HFFc6 (cell line): Measurements from ENCODE around the gene BRWD1. TPM values are rescaled to one million over a fixed set of nuclear protein-coding genes. Genes with fewer than 3 reads are reported as not detected.
"Not testable (repeated sequence)": the region's sequence is repeated elsewhere in the genome, so short reads cannot be mapped to it uniquely, and the experiment has no call there.

Experiments used
- DNase-seq: peaks from one replicate; pipeline ENCODE4 v3.0.0-alpha.2; 2018
- H3K27ac Mint-ChIP-seq: 2 replicates; pipeline ENCODE4 v1.8.0; 2020; ENCODE audit warnings: mild to moderate bottlenecking, mixed read lengths
- H3K27me3 Mint-ChIP-seq: 2 replicates; pipeline ENCODE4 v1.8.0; 2021; ENCODE audit warnings: mild to moderate bottlenecking, moderate library complexity, mixed read lengths; ENCODE audit not compliant: insufficient read depth
- H3K36me3 Mint-ChIP-seq: 2 replicates; pipeline ENCODE4 v1.8.0; 2021; ENCODE audit warnings: low read depth, mixed read lengths
- H3K4me1 Mint-ChIP-seq: 2 replicates; pipeline ENCODE4 v1.8.0; 2020; ENCODE audit warnings: low read depth, mixed read lengths
- H3K4me3 Mint-ChIP-seq: 2 replicates; pipeline ENCODE4 v1.8.0; 2020; ENCODE audit warnings: mild to moderate bottlenecking, moderate library complexity, mixed read lengths
- H3K9me3 Mint-ChIP-seq: 2 replicates; pipeline ENCODE4 v1.8.0; 2020; ENCODE audit warnings: mild to moderate bottlenecking, mixed read lengths
- total RNA-seq, 6 experiments: library from RNA; stranded (reverse); fragmentation: NEBNext Ultra II Directional; extraction: Animal tissue kit (Norgen Biotek cat#: 25700); gene quantifications; 2 replicates in 1 of 6; 3 replicates in 5 of 6; pipeline ENCODE4 v1.2.3, GENCODE V29; 2021
- TF ChIP-seq, protein P1 (sequence below): fragments of 200-600 bp; sonication (generic); IDR thresholded peaks from 2 replicates; pipeline ENCODE4 v1.5.0; 2021; ENCODE audit warnings: antibody characterized with exemption, mild to moderate bottlenecking

The BRWD1 gene
- total RNA-seq, 6 experiments from 2014 or later, result 15.0 to 17.7 (median 15.9) TPM

DNA sequence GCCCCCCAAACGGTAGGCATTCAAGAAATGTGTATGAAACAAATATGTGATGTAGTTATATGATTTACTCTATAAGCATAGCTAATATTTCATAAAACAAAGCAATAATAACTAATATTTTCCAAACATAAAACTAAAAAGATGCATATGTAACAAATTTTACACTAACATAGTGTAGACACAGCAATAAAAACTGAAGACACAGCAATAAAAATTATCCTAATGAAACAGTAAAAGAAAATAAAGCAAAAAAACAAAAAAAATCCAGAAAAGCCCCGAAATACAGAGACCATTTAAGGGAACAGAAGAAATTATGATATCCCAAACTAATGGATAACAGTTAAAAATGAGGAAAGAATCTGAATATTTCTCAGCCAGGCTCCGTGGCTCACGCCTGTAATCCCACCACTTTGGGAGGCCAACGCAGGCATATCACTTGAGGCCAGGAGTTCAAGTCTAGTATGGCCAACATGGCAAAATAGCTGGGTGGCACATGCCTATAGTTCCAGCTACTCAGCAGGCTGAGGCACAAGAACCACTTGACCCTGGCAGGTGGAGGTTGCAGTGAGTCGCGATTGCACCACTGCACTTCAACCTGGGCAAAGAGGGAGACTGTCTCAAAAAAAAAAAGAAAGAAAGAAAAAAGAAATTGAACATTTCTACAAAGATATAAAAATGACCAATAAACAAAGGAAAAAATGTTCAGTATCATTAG is 92.0 kb downstream of the BRWD1 start:
- no peak for DNase-seq
- H3K27me3 Mint-ChIP-seq, result peaks cover 2% of the 10 kb centered on the region; the same call in 1 of the 2 replicates
- H3K4me3 Mint-ChIP-seq, result no peak overlapping the region
- no peaks in the 10 kb centered on the region for H3K9me3 Mint-ChIP-seq
- TF ChIP-seq, protein P1, sequence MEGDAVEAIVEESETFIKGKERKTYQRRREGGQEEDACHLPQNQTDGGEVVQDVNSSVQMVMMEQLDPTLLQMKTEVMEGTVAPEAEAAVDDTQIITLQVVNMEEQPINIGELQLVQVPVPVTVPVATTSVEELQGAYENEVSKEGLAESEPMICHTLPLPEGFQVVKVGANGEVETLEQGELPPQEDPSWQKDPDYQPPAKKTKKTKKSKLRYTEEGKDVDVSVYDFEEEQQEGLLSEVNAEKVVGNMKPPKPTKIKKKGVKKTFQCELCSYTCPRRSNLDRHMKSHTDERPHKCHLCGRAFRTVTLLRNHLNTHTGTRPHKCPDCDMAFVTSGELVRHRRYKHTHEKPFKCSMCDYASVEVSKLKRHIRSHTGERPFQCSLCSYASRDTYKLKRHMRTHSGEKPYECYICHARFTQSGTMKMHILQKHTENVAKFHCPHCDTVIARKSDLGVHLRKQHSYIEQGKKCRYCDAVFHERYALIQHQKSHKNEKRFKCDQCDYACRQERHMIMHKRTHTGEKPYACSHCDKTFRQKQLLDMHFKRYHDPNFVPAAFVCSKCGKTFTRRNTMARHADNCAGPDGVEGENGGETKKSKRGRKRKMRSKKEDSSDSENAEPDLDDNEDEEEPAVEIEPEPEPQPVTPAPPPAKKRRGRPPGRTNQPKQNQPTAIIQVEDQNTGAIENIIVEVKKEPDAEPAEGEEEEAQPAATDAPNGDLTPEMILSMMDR, result no peak
- peaks cover 15% of the 10 kb centered on the region for H3K36me3 Mint-ChIP-seq
- H3K27ac Mint-ChIP-seq, result no peak overlapping the region
- H3K4me1 Mint-ChIP-seq, result no peaks in the 10 kb centered on the region

DNA sequence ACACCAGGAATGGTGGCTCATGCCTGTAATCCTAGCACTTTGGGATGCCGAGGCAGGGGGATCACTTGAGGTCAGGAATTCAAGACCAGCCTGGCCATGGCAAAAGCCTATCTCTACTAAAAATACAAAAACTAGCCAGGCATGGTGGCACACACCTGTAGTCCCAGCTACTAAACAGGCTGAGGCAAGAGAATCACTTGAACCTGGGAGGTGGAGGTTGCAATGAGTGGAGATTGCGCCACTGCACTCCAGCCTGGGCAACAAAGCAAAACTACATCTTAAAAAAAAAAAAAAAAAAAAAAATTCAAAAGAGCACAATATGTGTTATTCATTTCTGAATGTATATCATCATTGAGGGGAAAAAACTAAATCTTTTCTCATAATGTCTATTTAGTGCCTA is 92.6 kb downstream of the BRWD1 start:
- H3K36me3 Mint-ChIP-seq, result peaks cover 15% of the 10 kb centered on the region
- H3K4me3 Mint-ChIP-seq, DNase-seq, H3K9me3 Mint-ChIP-seq, H3K27ac Mint-ChIP-seq, H3K4me1 Mint-ChIP-seq, H3K27me3 Mint-ChIP-seq: not testable (repeated sequence)

DNA sequence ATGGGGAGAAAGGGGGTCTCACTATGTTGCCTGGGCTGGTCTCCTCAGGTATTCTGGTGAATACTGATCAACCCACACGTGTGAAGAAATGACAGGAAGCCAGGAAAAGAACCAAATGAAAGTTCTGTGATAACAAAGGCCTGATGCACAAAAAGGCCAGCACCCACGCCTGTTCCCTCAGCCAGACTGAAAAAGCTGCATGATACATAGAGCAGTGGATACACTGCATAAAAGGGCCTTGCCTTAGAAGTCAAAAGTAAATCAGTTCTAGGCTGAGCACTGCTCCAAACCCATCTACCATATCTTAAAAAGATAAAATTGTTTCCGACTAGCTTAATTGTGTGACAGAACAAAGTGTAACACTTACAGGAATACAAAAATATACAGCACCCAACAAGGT is 93.3 kb downstream of the BRWD1 start:
- Mint-ChIP-seq H3K27me3 (peaks cover 2% of the 10 kb centered on the region; the same call in 1 of the 2 replicates), H3K27ac (no peak overlapping the region), H3K4me3 (no peak overlapping the region), H3K36me3 (peaks cover 15% of the 10 kb centered on the region), H3K4me1 (no peaks in the 10 kb centered on the region), H3K9me3 (no peaks in the 10 kb centered on the region)
- DNase-seq, result no peak
- TF ChIP-seq, protein P1, result no peak

DNA sequence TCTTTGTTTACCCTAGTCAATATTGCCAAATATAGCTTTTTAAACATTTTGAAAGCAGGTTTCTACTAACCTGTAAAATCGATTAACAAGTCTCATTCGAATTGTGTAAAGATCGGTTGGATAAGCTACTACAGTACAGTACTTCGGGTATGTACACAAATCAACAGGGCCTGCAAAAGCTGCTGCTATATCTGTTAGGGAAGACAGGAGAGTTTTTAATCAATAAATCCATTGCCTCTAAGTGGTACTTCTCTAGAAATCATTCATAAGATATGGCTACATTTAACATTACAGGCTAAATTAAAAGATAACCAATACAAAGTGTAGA is 95.4 kb downstream of the BRWD1 start:
- Mint-ChIP-seq H3K9me3 (no peaks in the 10 kb centered on the region), H3K4me3 (no peak overlapping the region), H3K4me1 (no peaks in the 10 kb centered on the region), H3K27me3 (peaks cover 2% of the 10 kb centered on the region; the same call in 1 of the 2 replicates), H3K27ac (no peak overlapping the region), H3K36me3 (peaks cover 9% of the 10 kb centered on the region; the same call in 1 of the 2 replicates)
- no peak for DNase-seq
- TF ChIP-seq, protein P1, result no peak

DNA sequence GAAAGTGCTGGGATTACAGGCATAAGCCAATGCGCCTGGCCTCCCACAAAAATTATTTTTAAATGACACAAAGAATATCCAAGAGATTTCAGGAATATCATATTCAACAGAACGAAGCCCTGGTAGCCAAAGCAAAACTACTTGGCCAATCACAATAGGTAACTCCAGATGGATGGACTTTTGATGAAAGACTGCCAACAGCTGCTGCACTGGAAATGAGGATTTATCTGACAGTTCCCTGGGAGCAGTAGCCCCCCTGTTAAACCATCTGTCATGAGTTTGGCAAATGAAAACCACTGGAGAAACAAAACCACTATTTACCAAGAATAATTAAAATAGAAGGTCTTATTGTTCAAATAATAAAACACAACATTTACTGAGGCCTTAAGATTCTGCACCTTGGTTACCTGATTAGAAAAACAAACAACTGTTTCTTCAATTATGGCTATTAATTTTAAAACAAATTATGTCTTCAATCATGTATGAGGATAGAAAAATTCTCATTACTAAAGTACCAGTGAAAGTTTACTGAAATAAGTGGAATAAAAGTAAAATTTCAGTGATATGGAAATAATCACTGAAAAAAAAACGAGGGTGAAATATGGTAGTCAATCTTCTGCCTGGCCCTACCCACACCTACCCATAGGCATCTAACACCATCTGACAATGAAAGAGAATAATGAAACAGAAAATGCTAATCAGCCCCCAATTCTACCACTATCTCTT is 95.9 kb downstream of the BRWD1 start:
- Mint-ChIP-seq H3K27me3 (peaks cover 2% of the 10 kb centered on the region; the same call in 1 of the 2 replicates), H3K4me1 (no peaks in the 10 kb centered on the region)
- TF ChIP-seq, protein P1, result no peak

DNA sequence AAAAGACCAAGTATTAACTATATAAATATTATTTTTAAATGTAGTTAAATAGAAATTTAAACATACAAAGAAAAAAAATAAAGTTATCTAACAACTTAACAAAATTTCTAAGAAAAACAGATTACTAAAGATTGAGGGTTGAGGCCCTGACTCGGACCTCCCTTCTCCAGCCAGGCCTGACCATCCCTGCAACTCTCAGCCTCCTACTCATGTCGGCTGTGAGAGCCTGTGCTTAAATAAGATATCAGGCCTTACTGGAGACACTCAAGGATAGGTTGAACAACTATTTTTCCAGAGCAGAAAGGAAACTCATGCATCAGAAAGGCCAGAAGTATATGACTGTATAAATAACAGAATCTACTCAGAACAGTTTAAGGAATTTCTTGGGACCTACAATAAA is 97.1 kb downstream of the BRWD1 start:
- H3K4me1 Mint-ChIP-seq, result no peaks in the 10 kb centered on the region
- TF ChIP-seq, protein P1, result no peak
- H3K27ac Mint-ChIP-seq, result no peak overlapping the region
- H3K36me3 Mint-ChIP-seq, result no peaks in the 10 kb centered on the region; the same call in 1 of the 2 replicates
- no peak for DNase-seq
- no peaks in the 10 kb centered on the region for H3K9me3 Mint-ChIP-seq
- H3K27me3 Mint-ChIP-seq, result no peaks in the 10 kb centered on the region
- no peak overlapping the region for H3K4me3 Mint-ChIP-seq

More for the DNA sequence above, 95.9 kb downstream of the BRWD1 start:
- Mint-ChIP-seq H3K4me3 (no peak overlapping the region), H3K9me3 (no peaks in the 10 kb centered on the region), H3K36me3 (peaks cover 9% of the 10 kb centered on the region; the same call in 1 of the 2 replicates), H3K27ac (no peak overlapping the region)
- DNase-seq, result no peak
